Fibroblast of the aortic adventitia (primary cell): Measurements from ENCODE around the gene MAP3K3. TPM values are rescaled to one million over a fixed set of nuclear protein-coding genes. Genes with fewer than 3 reads are reported as not detected.

Source experiments
- DNase-seq: peaks from one replicate; pipeline ENCODE4 v3.0.0-alpha.2; 2010; ENCODE audit warnings: low read depth
- H3K4me3 ChIP-seq: 2 replicates; pipeline ENCODE4 v1.5.1; 2011; ENCODE audit warnings: low read depth, mild to moderate bottlenecking, control low read depth, low read length, moderate library complexity
- small RNA-seq: library from RNA; depleted of rRNA; stranded (forward); fragments of <200 nt; gene quantifications from one replicate; pipeline ENCODE3, GENCODE V24; 2012
- total RNA-seq: library from RNA; depleted of rRNA; stranded (reverse); fragments of >200 nt; gene quantifications from 2 replicates; pipeline ENCODE4 v1.2.3, GENCODE V29; 2012; ENCODE audit warnings: low replicate concordance
- TF ChIP-seq, protein P1 (sequence below): IDR thresholded peaks from 2 replicates; pipeline ENCODE4 v1.5.1; 2011; ENCODE audit warnings: mild to moderate bottlenecking, low read length, control low read depth, inconsistent platforms; ENCODE audit not compliant: insufficient read depth

The MAP3K3 gene
- total RNA-seq, 1 donor, result 37.4 TPM

DNA sequence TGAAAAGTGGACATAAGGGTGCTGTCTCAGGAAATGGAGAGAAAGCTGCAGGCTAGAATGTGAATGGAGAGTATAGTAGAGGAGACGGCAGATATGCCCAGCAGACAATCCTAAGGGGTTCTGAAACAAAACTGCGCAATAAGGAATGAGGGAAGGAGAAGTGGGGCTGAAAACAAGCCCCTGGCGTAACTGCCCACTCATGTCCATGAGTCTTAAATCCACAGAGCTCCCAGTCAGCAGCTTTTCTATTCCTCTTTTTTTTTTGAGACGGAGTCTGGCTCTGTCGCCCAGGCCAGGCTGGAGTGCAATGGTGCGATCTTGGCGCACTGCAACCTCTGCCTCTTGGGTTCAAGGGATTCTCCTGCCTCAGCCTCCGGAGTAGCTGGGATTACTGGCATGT is 113.5 kb downstream of the MAP3K3 start:
- DNase-seq, result no peak
- no peak overlapping the region for H3K4me3 ChIP-seq
- TF ChIP-seq, protein P1, sequence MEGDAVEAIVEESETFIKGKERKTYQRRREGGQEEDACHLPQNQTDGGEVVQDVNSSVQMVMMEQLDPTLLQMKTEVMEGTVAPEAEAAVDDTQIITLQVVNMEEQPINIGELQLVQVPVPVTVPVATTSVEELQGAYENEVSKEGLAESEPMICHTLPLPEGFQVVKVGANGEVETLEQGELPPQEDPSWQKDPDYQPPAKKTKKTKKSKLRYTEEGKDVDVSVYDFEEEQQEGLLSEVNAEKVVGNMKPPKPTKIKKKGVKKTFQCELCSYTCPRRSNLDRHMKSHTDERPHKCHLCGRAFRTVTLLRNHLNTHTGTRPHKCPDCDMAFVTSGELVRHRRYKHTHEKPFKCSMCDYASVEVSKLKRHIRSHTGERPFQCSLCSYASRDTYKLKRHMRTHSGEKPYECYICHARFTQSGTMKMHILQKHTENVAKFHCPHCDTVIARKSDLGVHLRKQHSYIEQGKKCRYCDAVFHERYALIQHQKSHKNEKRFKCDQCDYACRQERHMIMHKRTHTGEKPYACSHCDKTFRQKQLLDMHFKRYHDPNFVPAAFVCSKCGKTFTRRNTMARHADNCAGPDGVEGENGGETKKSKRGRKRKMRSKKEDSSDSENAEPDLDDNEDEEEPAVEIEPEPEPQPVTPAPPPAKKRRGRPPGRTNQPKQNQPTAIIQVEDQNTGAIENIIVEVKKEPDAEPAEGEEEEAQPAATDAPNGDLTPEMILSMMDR, result no peak

DNA sequence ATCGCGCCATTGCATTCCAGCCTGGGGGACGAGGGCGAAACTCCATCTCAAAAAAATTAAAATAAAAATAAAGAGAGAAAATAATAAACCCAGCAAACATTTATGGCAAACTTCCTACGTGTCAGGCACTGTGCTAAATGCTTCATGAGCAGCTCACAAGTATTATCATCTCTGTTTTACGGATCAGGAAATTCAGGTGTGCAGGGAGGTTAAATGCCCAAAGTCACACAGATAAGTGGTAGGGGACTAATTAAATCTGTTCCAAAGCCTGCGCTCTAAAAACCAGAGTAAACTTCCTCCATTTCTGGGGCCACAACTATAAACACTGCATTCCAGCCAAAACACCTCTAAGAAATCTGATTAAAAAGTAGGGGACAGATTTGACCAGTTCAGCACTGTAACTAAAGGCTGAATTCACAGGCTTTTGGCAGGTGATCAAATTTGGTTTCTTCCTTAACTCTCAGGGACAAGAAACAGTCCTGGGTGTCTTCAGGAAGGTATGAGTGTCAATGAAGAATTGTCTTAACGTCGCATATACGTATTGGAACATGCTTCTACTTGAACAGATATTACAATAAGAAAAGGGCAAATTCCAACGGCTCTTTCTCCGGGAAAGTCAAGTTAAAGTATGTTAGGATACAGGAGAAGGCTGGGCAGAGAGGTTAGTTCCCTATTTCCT is 118.4 kb downstream of the MAP3K3 start:
- TF ChIP-seq, protein P1, result no peak
- peak; percentile 18 for DNase-seq
- peak overlapping the region; percentile 83 for H3K4me3 ChIP-seq

DNA sequence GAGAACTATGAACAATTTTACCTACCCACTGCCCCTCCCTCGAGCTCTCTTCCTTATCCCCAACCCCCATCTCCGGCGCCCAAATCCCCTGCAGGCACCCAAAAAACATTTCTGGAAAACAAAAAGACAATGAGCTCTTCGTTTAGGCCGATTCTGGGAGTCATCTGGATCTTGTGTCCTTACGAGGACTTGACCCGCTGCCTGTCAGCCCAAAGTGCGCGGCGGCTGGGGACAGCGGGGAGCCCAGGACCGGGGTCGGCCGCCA is 118.9 kb downstream of the MAP3K3 start:
- DNase-seq, result no peak
- TF ChIP-seq, protein P1, result no peak
- H3K4me3 ChIP-seq, result peak overlapping the region; percentile 83

DNA sequence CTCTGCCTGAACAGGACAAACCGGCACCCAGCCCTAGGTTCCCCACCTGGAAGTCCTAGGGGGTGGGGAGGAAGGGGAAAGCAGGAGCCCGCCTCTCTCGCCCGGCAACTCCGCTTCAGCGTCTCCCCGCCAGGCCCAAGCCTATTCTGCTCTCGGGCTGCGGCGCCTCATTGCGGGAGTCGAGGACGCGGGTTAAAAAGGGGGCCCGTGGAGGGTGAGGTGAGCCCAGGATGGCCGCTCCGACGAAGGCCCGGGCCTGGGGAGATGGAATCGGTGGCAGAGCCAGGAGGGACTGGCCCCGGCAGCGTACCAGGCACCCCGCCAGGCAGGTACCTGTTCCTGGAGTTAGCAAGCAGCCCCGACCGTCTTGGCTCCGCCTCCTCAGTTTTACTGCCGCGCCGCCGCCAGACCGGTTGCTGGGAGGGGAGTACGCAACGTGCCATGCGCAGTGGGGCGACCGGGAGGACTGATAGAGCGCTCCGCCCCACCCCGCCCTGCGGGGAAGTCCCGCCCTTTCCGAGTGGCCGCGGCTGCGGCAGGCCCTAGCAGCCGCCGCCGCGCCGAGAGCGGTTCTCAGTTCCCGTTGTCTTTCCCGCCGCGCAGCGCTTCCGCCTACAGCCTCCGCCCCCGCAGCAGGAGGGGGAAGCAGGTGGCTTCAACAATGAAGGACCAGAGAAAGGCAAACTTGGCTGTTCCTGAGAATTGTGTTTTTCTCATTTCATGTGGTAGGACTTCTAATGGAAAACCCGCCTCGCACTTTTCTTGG is 119.4 kb downstream of the MAP3K3 start, which contains the start of gene STRADA:
Gene STRADA, minus strand, starts transcription at position 392 of the 766 bp plus-strand sequence. CDS start 13,430 bp downstream, outside the sequence.
- H3K4me3 ChIP-seq, result peak within 1 kb of the TSS; percentile 83
- DNase-seq, result peak; percentile 92
- TF ChIP-seq, protein P1, result no peak

Small RNA genes lying within 50 kb of the gene (small RNA-seq; reads per million reads assigned to genes)
- not detected for gene RNU6-288P

Other genes with a start within 250 kb of the MAP3K3 start
- 16.4 and 29.5 TPM in 2 replicates for gene CYB561, start 176.1 kb upstream of the MAP3K3 start, total RNA-seq
- 16.9 and 24.3 TPM in 2 replicates for gene ACE, start 145.4 kb upstream of the MAP3K3 start, total RNA-seq
- gene KCNH6, start 99.1 kb upstream of the MAP3K3 start, total RNA-seq, result not detected in 2 replicates
- 28.5 and 31.5 TPM in 2 replicates for gene DCAF7, start 71.9 kb upstream of the MAP3K3 start, total RNA-seq
- gene TACO1, start 21.5 kb upstream of the MAP3K3 start, total RNA-seq, result 16.1 and 20.3 TPM in 2 replicates
- 2.8 and 10.9 TPM in 2 replicates for gene LIMD2, start 77.7 kb downstream of the MAP3K3 start, total RNA-seq
- 36.4 and 39.5 TPM in 2 replicates for gene STRADA, start 119.4 kb downstream of the MAP3K3 start, total RNA-seq
- gene CCDC47, start 151.2 kb downstream of the MAP3K3 start, total RNA-seq, result 70.2 and 264 TPM in 2 replicates
- 76.3 and 157 TPM in 2 replicates for gene DDX42, start 151.8 kb downstream of the MAP3K3 start, total RNA-seq
- 60.9 and 68.2 TPM in 2 replicates for gene PSMC5, start 205.0 kb downstream of the MAP3K3 start, total RNA-seq
- gene FTSJ3, start 205.2 kb downstream of the MAP3K3 start, total RNA-seq, result 39.8 and 80.7 TPM in 2 replicates
- 33.9 and 50.1 TPM in 2 replicates for gene SMARCD2, start 220.3 kb downstream of the MAP3K3 start, total RNA-seq